LNCAP (cell line): Measurements from ENCODE around the gene PREX1.

Experiments
- TF ChIP-seq, protein P1 (sequence below): fragments of 450-650 bp; IDR thresholded peaks from 2 replicates; pipeline ENCODE4 v1.5.1; 2017; ENCODE audit warnings: mild to moderate bottlenecking

PREX1 gene

DNA sequence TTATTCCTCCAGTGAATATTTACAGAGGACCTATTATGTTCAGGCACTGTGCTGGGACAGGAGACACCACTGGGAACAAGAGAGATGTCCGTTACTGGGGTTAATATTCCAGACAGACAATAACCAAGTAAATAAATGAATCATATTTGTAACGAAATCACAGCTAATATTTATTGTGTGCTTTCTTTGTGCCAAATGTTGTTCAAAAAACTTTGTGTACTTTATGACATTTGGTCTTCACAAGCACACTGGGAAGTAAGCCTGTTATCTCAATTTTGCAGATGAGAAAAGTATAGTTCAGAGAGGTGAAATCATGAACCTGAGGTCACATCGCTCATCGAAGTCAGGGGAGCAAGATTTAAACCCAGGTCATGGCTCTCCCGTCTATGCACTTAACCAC is 36.5 kb upstream of the PREX1 start:
- TF ChIP-seq, protein P1, sequence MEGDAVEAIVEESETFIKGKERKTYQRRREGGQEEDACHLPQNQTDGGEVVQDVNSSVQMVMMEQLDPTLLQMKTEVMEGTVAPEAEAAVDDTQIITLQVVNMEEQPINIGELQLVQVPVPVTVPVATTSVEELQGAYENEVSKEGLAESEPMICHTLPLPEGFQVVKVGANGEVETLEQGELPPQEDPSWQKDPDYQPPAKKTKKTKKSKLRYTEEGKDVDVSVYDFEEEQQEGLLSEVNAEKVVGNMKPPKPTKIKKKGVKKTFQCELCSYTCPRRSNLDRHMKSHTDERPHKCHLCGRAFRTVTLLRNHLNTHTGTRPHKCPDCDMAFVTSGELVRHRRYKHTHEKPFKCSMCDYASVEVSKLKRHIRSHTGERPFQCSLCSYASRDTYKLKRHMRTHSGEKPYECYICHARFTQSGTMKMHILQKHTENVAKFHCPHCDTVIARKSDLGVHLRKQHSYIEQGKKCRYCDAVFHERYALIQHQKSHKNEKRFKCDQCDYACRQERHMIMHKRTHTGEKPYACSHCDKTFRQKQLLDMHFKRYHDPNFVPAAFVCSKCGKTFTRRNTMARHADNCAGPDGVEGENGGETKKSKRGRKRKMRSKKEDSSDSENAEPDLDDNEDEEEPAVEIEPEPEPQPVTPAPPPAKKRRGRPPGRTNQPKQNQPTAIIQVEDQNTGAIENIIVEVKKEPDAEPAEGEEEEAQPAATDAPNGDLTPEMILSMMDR, result no peak

DNA sequence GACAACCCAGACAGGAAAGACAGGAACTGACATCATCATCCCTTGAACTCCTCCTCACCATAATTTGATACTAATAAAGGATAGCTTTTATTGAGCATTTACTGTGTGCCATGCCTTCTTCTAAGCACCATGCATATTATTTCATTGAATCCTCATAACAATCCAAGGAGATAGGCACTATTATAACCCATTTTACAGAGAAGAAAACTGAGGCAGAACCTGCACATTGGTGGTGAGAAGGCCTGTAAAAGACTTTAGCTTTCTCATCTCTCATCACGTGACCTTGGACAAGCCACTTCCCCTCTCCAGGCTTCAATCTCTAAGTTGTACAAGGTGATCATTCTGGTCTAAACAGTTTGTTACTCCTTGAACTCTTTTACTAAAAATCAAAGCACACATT is 34.5 kb upstream of the PREX1 start:
- TF ChIP-seq, protein P1, result no peak

DNA sequence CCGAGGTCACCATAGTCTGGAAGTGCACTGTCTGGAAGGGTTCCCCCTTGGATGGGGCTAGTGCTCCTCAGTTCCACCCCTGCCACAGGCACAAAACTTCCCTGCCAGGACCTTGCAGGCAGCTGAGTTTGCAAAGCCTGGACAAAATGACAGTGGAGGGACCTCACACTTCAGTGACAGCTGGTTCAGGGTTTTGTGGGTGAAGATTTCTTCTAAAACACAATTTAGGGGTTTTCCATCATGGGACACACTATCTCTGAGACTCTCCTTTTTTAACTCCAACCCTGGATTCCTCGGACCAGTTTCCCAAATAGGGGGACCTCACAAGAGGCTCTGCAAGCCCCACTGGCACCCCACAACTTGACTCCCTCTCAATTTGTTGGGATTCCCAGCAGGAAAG is 33.6 kb upstream of the PREX1 start:
- TF ChIP-seq, protein P1, result no peak

DNA sequence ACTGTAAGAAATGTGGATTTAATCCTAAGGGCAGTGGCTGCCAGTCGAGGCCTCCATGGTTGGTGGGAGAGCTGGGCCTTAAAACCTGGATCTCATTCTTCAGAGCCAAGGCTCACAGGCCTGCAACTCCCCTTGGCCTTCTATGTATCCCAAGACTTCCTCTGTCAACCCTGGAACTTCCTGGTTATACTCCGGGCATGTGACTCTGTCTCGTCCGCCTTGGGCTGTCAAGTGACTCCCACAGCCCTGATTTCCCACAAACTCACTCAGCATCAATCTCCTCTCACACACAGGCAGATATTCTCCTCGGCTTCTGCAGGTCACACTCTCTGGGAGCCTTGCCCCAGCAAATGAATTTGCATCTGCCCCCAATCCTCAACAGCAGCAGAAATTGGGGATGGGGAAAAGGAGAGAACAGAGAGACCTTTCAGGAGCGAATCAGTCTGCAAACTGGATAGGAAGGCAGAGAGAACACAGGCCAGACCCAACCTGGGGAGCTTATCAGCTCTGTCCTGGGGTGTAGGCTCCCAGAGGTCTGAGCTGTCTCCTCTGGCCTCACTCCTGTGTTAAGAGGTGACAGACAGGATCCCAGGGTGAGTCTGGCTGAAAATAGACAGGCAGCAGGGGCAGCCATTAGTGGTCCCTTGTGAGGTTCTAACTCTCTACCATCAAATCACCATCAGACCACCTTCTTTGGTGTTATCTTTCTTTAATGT is 30.4 kb upstream of the PREX1 start:
- TF ChIP-seq, protein P1, result no peak

DNA sequence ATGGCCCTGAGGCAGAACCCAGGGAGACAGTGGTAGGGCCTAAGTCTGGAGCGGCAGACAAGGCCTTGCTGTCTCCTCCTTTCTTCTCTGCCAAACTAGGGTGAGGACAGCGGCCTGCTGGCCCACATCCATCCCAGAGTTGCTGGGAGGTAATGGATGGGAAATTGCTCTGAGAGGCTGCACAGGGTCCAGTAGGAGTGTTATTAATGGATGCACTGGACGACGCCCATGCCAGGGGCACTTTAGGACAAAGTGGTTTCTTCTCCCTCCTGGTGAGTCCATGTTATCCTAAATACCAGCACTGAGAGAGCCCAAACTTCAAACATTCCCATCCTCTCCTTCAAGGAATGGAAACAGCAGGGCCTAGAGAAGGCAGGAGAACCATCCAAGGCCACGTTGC is 28.3 kb upstream of the PREX1 start:
- TF ChIP-seq, protein P1, result no peak

DNA sequence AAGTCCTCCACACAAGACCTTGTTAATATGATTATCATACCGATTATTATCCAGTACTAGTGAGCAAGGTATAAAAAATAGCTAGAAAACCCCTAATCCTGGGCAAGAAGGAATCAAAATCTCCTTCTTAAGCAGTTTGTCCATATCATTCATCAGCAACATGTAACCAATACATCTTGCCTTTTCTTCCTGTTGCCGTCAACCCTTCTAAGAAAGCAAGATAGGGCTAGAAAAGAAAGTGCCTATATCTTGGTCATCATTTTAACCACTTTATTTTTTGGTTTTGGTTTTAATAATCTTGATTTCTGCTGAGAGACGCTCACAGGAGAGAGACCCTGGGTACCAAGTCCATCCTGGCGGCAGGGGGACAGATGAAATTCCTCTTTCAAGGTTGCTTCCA is 27.2 kb upstream of the PREX1 start:
- TF ChIP-seq, protein P1, result no peak

DNA sequence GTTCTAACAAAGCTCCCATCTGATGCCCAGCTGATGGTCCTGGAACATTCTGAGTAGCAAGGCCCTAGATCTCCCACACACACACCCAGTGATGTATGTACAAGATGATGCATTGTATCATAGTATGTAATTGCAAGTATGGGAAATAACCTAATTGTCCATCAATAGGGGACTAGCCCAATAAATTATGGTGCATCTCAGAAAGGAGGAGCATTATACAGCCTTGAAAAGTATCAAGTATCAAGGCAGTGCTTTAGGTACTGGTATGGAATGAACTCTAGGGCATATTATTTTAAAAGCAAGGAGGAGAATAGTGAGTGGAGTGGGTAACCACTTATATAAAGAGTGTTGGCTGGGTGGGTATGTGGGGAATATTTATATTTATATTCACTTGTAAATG is 24.8 kb upstream of the PREX1 start:
- TF ChIP-seq, protein P1, result no peak

DNA sequence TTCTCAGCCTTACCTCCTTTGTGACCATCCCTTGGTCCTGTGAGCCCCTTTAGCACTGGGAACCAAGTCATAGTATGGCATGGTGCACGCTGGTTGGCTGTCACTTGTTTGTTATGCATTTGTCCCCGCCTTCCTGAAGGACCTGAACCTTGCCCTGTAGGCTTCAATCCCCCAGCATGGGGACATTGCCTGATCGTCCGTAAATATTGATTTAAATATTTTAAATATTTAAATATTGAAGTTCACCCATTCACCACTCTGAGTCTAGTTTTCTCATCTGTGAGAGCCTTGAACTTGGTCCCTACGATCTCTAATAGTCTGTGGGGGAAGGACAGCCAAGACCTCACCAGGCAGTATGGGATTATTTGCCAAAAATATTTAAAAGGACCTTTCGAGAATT is 23.8 kb upstream of the PREX1 start:
- TF ChIP-seq, protein P1, result no peak
